Measurements from ENCODE around the gene UQCC3. TPM values are rescaled to one million over a fixed set of nuclear protein-coding genes. Genes with fewer than 3 reads are reported as not detected.

Gene UQCC3
- total and polyA plus RNA-seq, 8 donors, result 6.2 to 9.0 (median 6.6) TPM

- H3K36me3 ChIP-seq, result peaks cover 4 to 100% of the 10 kb centered on the region in 2 donors
- ATAC-seq (no peak), DNase-seq (no peak)
- H3K27me3 ChIP-seq, result no peaks in the 10 kb centered on the region
- no peaks in the 10 kb centered on the region for H3K4me1 ChIP-seq
- intact Hi-C loops (cut with DNase I), result no loop called here
- H3K4me3 ChIP-seq, result no peak overlapping the region
- no peak overlapping the region for H3K27ac ChIP-seq
- TF ChIP-seq CTCF (IDR thresholded peaks at IDR 0.05), result no peak
- no peaks in the 10 kb centered on the region for H3K9me3 ChIP-seq
Observed at GRCh38 chr11:62632492-62632891, 39.0 kb upstream of the UQCC3 start.

GRCh38 chr11:62644220-62644619 is 27.3 kb upstream of the UQCC3 start:
- Histone ChIP-seq H3K27me3 (no peaks in the 10 kb centered on the region), H3K36me3 (peaks cover 0 to 37% of the 10 kb centered on the region in 2 donors), H3K27ac (no peak overlapping the region), H3K4me3 (no peak overlapping the region), H3K9me3 (no peaks in the 10 kb centered on the region), H3K4me1 (peaks cover 16 to 34% of the 10 kb centered on the region in 2 donors)
- DNase-seq (no peak), ATAC-seq (no peak)
- TF ChIP-seq CTCF (IDR thresholded peaks at IDR 0.05), result no peak
- intact Hi-C loops (cut with DNase I), result no loop called here

GRCh38 chr11:62645671-62645945 is 25.9 kb upstream of the UQCC3 start:
- no peak for ATAC-seq
- H3K4me3 ChIP-seq, result peak overlapping the region; percentile 94 to 100
- peak overlapping the region; percentile 83 to 91 for H3K27ac ChIP-seq
- H3K27me3 ChIP-seq, result no peaks in the 10 kb centered on the region
- no peak for DNase-seq
- H3K9me3 ChIP-seq, result no peaks in the 10 kb centered on the region
- intact Hi-C loops (cut with DNase I), result no loop called here
- TF ChIP-seq CTCF (IDR thresholded peaks at IDR 0.05), result no peak
- peaks cover 0 to 46% of the 10 kb centered on the region in 2 donors for H3K36me3 ChIP-seq
- H3K4me1 ChIP-seq, result peaks cover 16 to 29% of the 10 kb centered on the region in 2 donors

GRCh38 chr11:62645946-62646824 is 25.3 kb upstream of the UQCC3 start, which contains the start of gene GANAB:
GANAB (minus strand) TSS chr11:62646613; CDS start chr11:62646599, 14 bp downstream.
- H3K4me1 ChIP-seq, result peaks cover 16 to 31% of the 10 kb centered on the region in 2 donors
- H3K4me3 ChIP-seq, result peak within 1 kb of the TSS; percentile 94 to 100
- intact Hi-C loops (cut with DNase I), result no loop called here
- H3K27ac ChIP-seq, result peak within 1 kb of the TSS; percentile 83 to 91
- no peaks in the 10 kb centered on the region for H3K27me3 ChIP-seq
- no peak for TF ChIP-seq CTCF (IDR thresholded peaks at IDR 0.05)
- DNase-seq (peak; percentile 97 to 99 (median 98)), ATAC-seq (peak; percentile 99)
- H3K36me3 ChIP-seq, result peaks cover 0 to 46% of the 10 kb centered on the region in 2 donors
- no peaks in the 10 kb centered on the region for H3K9me3 ChIP-seq

GRCh38 chr11:62646825-62647608 is 24.5 kb upstream of the UQCC3 start:
- Histone ChIP-seq H3K4me1 (peaks cover 19 to 40% of the 10 kb centered on the region in 2 donors), H3K9me3 (no peaks in the 10 kb centered on the region), H3K27ac (peak overlapping the region in 1 of 2 donors; percentile 91), H3K4me3 (peak overlapping the region in 1 of 2 donors; percentile 100), H3K27me3 (no peaks in the 10 kb centered on the region), H3K36me3 (peaks cover 0 to 46% of the 10 kb centered on the region in 2 donors)
- intact Hi-C loops (cut with DNase I), result no loop called here
- ATAC-seq (peak; percentile 1), DNase-seq (peak in 1 of 4 donors; percentile 78)
- TF ChIP-seq CTCF (IDR thresholded peaks at IDR 0.05), result no peak

Measured in left lung (tissue), 10 donors.